G401 (cell line): ENCODE results near the gene KCNIP3. TPM values are rescaled to one million over a fixed set of nuclear protein-coding genes. Genes with fewer than 3 reads are reported as not detected.

Experiments used
- DNase-seq: peaks from one replicate; pipeline ENCODE4 v3.0.0-alpha.2; 2015; ENCODE audit warnings: low spot score
- in situ Hi-C: cut with HindIII; loops from 2 replicates; pipeline ENCODE4 v1.10.0; 2016; ENCODE audit warnings: low sequenced_read_pairs, mixed read lengths
- total RNA-seq: library from RNA; depleted of rRNA; stranded (reverse); fragments of >200 nt; shearing (Covaris generic); gene quantifications from 2 replicates; pipeline ENCODE4 v1.2.3, GENCODE V29; 2014

The KCNIP3 gene
- total RNA-seq, 1 experiment from 2014 or later: not detected

- in situ Hi-C loops: no loop called here
- DNase-seq: no peak
Observed at GRCh38 chr2:95337829-95338228, 40.7 kb downstream of the KCNIP3 start.

GRCh38 chr2:95342556-95343320, 45.6 kb downstream of the KCNIP3 start:
- in situ Hi-C loops: no loop called here
- no peak for DNase-seq

- no peak for DNase-seq
- in situ Hi-C loops: no loop called here
Observed at GRCh38 chr2:95343429-95344214, 46.5 kb downstream of the KCNIP3 start.

GRCh38 chr2:95344215-95344583, 47.1 kb downstream of the KCNIP3 start:
- no peak for DNase-seq
- in situ Hi-C loops: no loop called here

GRCh38 chr2:95344656-95345055, 47.5 kb downstream of the KCNIP3 start:
- in situ Hi-C loops: no loop called here
- no peak for DNase-seq

GRCh38 chr2:95345081-95345562, 48.0 kb downstream of the KCNIP3 start:
- in situ Hi-C loops: no loop called here
- no peak for DNase-seq

- DNase-seq: peak; percentile 66
- in situ Hi-C loops: no loop called here
Observed at GRCh38 chr2:95345563-95346230, 48.5 kb downstream of the KCNIP3 start.

GRCh38 chr2:95346231-95346737, 49.1 kb downstream of the KCNIP3 start:
- in situ Hi-C loops: no loop called here
- no peak for DNase-seq

- in situ Hi-C loops: no loop called here
- no peak for DNase-seq
Observed at GRCh38 chr2:95346738-95347671, 49.9 kb downstream of the KCNIP3 start.

- no peak for DNase-seq
- in situ Hi-C loops: no loop called here
Observed at GRCh38 chr2:95347681-95348608, 50.8 kb downstream of the KCNIP3 start.

- DNase-seq: no peak
- in situ Hi-C loops: no loop called here
Observed at GRCh38 chr2:95348609-95349567, 51.7 kb downstream of the KCNIP3 start.

GRCh38 chr2:95349568-95350322, 52.6 kb downstream of the KCNIP3 start:
- in situ Hi-C loops: no loop called here
- no peak for DNase-seq

- in situ Hi-C loops: no loop called here
- no peak for DNase-seq
Observed at GRCh38 chr2:95350368-95350767, 53.2 kb downstream of the KCNIP3 start.

- DNase-seq: no peak
- in situ Hi-C loops: no loop called here
Observed at GRCh38 chr2:95350774-95351597, 53.8 kb downstream of the KCNIP3 start.

- in situ Hi-C loops: no loop called here
- no peak for DNase-seq
Observed at GRCh38 chr2:95351598-95351915, 54.4 kb downstream of the KCNIP3 start.
